Parathyroid adenoma (tissue), 2 donors: ENCODE results near the gene ADCY1.

Source experiments
- H2AFZ ChIP-seq: fragments of 300-600 bp; sonication (generic); one replicate; pipeline ENCODE4 v1.7.0; 2017; ENCODE audit warnings: antibody characterized with exemption, mild to moderate bottlenecking
- H3K27ac ChIP-seq: fragments of 300-600 bp; sonication (generic); one replicate; pipeline ENCODE4 v1.7.0; 2017
- H3K27me3 ChIP-seq: fragments of 300-600 bp; sonication (generic); one replicate; pipeline ENCODE4 v1.7.0; 2017; ENCODE audit warnings: low read length; ENCODE audit not compliant: control insufficient read depth, insufficient read depth
- H3K36me3 ChIP-seq: fragments of 300-600 bp; sonication (generic); one replicate; pipeline ENCODE4 v1.7.0; 2017; ENCODE audit warnings: low read length; ENCODE audit not compliant: control insufficient read depth, insufficient read depth
- H3K4me1 ChIP-seq: fragments of 300-600 bp; sonication (generic); one replicate; pipeline ENCODE4 v1.7.0; 2017; ENCODE audit warnings: control low read depth
- H3K4me2 ChIP-seq: fragments of 300-600 bp; sonication (generic); one replicate; pipeline ENCODE4 v1.7.0; 2017; ENCODE audit warnings: low read length
- H3K4me3 ChIP-seq: fragments of 300-600 bp; sonication (generic); one replicate; pipeline ENCODE4 v1.7.0; 2017; ENCODE audit warnings: low read depth, low read length
- H3K79me2 ChIP-seq: fragments of 300-600 bp; sonication (generic); one replicate; pipeline ENCODE4 v1.7.0; 2017; ENCODE audit warnings: control low read depth
- H3K9ac ChIP-seq: fragments of 300-600 bp; sonication (generic); one replicate; pipeline ENCODE4 v1.7.0; 2017; ENCODE audit warnings: mild to moderate bottlenecking
- H3K9me3 ChIP-seq: fragments of 300-600 bp; sonication (generic); one replicate; pipeline ENCODE4 v1.7.0; 2017; ENCODE audit warnings: low read length; ENCODE audit not compliant: control insufficient read depth
- TF ChIP-seq, protein P1 (sequence below): fragments of 300-600 bp; sonication (generic); IDR thresholded peaks from one replicate; pipeline ENCODE4 v1.7.0; 2017; ENCODE audit warnings: antibody characterized with exemption, mild to moderate bottlenecking
- donor health status: primary hyperparathyroidism.

ADCY1 gene

DNA sequence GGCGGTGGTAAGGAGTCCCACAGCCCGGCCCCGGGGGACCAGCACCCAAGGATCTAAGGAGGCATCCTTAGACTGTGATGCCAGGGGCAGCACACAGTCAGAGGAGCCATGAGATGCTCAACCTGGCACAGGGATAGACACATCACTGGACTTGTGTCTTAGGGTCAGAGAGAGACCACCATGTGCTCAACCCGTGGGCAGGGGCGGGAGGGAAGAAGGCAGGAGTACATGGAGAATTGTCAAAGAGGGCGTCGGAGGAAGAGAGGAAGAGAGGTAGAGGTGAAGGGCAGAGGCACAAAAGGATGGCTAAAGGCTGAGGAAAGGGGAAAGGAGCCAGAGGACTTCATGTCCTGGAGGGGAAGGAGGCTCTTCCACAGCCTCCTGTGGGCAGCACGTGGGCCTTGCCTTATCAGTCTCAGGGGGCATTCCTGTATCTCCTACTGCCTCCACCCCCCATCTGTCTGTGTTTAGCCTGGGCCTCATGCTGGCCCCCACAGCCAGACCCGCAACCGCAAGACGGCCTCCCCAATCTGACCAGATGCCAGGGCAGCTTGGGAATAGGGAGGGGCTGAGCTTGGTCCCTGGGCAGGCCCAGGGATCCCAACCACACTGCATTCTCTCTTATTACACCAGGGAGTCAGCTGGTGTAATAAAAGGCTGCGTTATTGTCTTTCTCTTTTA, 2.2 kb downstream of the ADCY1 start:
- no peak overlapping the region for H3K9ac ChIP-seq
- H3K4me3 ChIP-seq: no peak overlapping the region
- H2AFZ ChIP-seq: no peak overlapping the region
- H3K4me2 ChIP-seq: no peak overlapping the region
- H3K27ac ChIP-seq: no peak overlapping the region
- TF ChIP-seq, protein P1, sequence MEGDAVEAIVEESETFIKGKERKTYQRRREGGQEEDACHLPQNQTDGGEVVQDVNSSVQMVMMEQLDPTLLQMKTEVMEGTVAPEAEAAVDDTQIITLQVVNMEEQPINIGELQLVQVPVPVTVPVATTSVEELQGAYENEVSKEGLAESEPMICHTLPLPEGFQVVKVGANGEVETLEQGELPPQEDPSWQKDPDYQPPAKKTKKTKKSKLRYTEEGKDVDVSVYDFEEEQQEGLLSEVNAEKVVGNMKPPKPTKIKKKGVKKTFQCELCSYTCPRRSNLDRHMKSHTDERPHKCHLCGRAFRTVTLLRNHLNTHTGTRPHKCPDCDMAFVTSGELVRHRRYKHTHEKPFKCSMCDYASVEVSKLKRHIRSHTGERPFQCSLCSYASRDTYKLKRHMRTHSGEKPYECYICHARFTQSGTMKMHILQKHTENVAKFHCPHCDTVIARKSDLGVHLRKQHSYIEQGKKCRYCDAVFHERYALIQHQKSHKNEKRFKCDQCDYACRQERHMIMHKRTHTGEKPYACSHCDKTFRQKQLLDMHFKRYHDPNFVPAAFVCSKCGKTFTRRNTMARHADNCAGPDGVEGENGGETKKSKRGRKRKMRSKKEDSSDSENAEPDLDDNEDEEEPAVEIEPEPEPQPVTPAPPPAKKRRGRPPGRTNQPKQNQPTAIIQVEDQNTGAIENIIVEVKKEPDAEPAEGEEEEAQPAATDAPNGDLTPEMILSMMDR: no peak
- H3K27me3 ChIP-seq: no peaks in the 10 kb centered on the region
- H3K9me3 ChIP-seq: no peaks in the 10 kb centered on the region
- peaks cover 7% of the 10 kb centered on the region for H3K4me1 ChIP-seq
- no peaks in the 10 kb centered on the region for H3K79me2 ChIP-seq
- H3K36me3 ChIP-seq: no peaks in the 10 kb centered on the region

- Histone ChIP-seq H3K4me3 (no peak overlapping the region), H3K79me2 (no peaks in the 10 kb centered on the region), H2AFZ (no peak overlapping the region), H3K27ac (no peak overlapping the region), H3K4me1 (peaks cover 7% of the 10 kb centered on the region), H3K4me2 (no peak overlapping the region), H3K27me3 (no peaks in the 10 kb centered on the region), H3K36me3 (no peaks in the 10 kb centered on the region), H3K9ac (no peak overlapping the region), H3K9me3 (no peaks in the 10 kb centered on the region)
- TF ChIP-seq, protein P1: no peak
Observed at GRCh38 chr7:45578022-45578421, 3.9 kb downstream of the ADCY1 start.

DNA sequence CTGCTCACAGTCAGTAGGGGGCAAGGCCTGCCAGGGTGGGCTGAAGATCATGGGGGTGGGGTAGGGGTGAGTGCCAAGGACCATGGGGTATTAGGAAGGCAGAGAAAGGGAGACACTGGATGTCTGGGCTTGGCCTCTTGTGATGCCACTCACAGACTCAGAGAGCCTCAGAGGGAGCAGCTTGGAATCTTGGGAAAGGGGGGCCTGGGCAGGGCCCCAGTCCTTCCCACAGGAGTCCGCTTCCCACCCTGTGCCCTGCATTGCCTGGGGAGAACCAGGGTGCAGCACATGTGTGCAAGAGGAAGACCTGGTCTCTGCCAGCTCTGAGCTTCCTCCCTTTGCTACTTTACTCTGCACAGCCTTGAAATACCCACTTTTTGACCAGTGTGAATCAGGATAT, 4.3 kb downstream of the ADCY1 start:
- Histone ChIP-seq H3K36me3 (no peaks in the 10 kb centered on the region), H3K79me2 (no peaks in the 10 kb centered on the region), H3K9ac (no peak overlapping the region), H2AFZ (no peak overlapping the region), H3K27me3 (no peaks in the 10 kb centered on the region), H3K4me2 (no peak overlapping the region), H3K27ac (no peak overlapping the region), H3K4me3 (no peak overlapping the region), H3K9me3 (no peaks in the 10 kb centered on the region), H3K4me1 (peaks cover 7% of the 10 kb centered on the region)
- TF ChIP-seq, protein P1: no peak

DNA sequence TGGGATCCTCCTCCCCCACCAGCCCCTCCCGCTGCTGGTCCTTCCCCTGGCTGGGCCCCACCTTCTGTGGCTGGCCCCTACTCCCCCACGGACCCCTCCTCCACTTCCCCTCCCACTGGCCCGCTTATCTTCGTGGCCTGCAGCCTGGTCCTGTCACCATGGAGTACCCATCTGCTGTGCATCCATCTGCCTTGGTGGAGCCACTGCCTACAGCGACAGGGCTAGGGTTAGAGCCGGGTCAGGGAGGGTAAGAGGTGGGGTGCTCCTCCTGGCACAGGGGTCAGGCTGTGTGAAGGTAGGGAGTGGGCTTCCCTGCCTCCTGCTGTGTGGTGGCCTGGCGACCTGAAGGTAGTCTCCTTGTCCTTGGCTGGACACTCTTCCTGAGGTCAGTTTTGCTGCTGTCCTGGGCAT, 5.2 kb downstream of the ADCY1 start:
- TF ChIP-seq, protein P1: no peak
- H3K27ac ChIP-seq: no peak overlapping the region
- H3K9ac ChIP-seq: no peak overlapping the region
- H2AFZ ChIP-seq: no peak overlapping the region
- H3K36me3 ChIP-seq: no peaks in the 10 kb centered on the region
- peaks cover 4% of the 10 kb centered on the region for H3K4me1 ChIP-seq
- H3K4me2 ChIP-seq: no peak overlapping the region
- H3K9me3 ChIP-seq: no peaks in the 10 kb centered on the region
- no peak overlapping the region for H3K4me3 ChIP-seq
- H3K27me3 ChIP-seq: no peaks in the 10 kb centered on the region
- H3K79me2 ChIP-seq: no peaks in the 10 kb centered on the region
